ENCODE data around the gene MNT.

The MNT gene

GRCh38 chr17:2416010-2416734, 15.3 kb upstream of the MNT start:
- peak; percentile 83 for DNase-seq (ENCODE audit: low read depth)
- peak; percentile 92 for TF ChIP-seq CTCF (IDR thresholded peaks at IDR 0.05; ENCODE audit: insufficient read depth, low read depth, low read length, missing control alignments)

GRCh38 chr17:2415081-2415480, 14.2 kb upstream of the MNT start:
- DNase-seq (ENCODE audit: low read depth) = no peak
- no peak for TF ChIP-seq CTCF (IDR thresholded peaks at IDR 0.05; ENCODE audit: insufficient read depth, low read depth, low read length, missing control alignments)
- H3K4me3 ChIP-seq (ENCODE audit: low read depth, low read length) = no peak overlapping the region

More at GRCh38 chr17:2416010-2416734, 15.3 kb upstream of the MNT start:
- H3K4me3 ChIP-seq (ENCODE audit: low read depth, low read length) = no peak overlapping the region

GRCh38 chr17:2414446-2415064, 13.7 kb upstream of the MNT start:
- TF ChIP-seq CTCF (IDR thresholded peaks at IDR 0.05; ENCODE audit: insufficient read depth, low read depth, low read length, missing control alignments) = no peak

GRCh38 chr17:2412561-2413021, 11.7 kb upstream of the MNT start:
- no peak for TF ChIP-seq CTCF (IDR thresholded peaks at IDR 0.05; ENCODE audit: insufficient read depth, low read depth, low read length, missing control alignments)
- no peak for DNase-seq (ENCODE audit: low read depth)

More at GRCh38 chr17:2414446-2415064, 13.7 kb upstream of the MNT start:
- H3K4me3 ChIP-seq (ENCODE audit: low read depth, low read length) = no peak overlapping the region
- DNase-seq (ENCODE audit: low read depth) = no peak

GRCh38 chr17:2410951-2411350, 10.1 kb upstream of the MNT start:
- no peak overlapping the region for H3K4me3 ChIP-seq (ENCODE audit: low read depth, low read length)
- DNase-seq (ENCODE audit: low read depth) = no peak
- no peak for TF ChIP-seq CTCF (IDR thresholded peaks at IDR 0.05; ENCODE audit: insufficient read depth, low read depth, low read length, missing control alignments)

More at GRCh38 chr17:2412561-2413021, 11.7 kb upstream of the MNT start:
- no peak overlapping the region for H3K4me3 ChIP-seq (ENCODE audit: low read depth, low read length)

GRCh38 chr17:2406903-2407790, 6.3 kb upstream of the MNT start:
- no peak overlapping the region for H3K4me3 ChIP-seq (ENCODE audit: low read depth, low read length)
- DNase-seq (ENCODE audit: low read depth) = no peak
- no peak for TF ChIP-seq CTCF (IDR thresholded peaks at IDR 0.05; ENCODE audit: insufficient read depth, low read depth, low read length, missing control alignments)

Data from GM12865 (cell line).